Measurements from ENCODE around the gene FAM185A.
"Not testable (repeated sequence)": the region's sequence is repeated elsewhere in the genome, so short reads cannot be mapped to it uniquely, and the experiment has no call there.

The FAM185A gene

DNA sequence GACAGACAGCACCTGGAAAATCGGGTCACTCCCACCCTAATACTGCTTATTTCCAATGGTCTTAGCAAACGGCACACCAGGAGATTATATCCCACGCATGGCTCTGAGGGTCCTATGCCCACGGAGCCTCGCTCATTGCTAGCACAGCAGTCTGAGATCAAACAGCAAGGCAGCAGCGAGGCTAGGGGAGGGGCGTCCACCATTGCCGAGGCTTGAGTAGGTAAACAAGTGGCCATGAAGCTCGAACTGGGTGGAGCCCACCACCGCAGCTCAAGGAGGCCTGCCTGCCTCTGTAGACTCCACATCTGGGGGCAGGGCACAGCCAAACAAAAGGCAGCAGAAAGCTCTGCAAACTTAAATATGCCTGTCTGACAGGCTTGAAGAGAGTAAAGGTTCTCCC is 32.1 kb downstream of the FAM185A start:
- not testable (repeated sequence) for DNase-seq

DNA sequence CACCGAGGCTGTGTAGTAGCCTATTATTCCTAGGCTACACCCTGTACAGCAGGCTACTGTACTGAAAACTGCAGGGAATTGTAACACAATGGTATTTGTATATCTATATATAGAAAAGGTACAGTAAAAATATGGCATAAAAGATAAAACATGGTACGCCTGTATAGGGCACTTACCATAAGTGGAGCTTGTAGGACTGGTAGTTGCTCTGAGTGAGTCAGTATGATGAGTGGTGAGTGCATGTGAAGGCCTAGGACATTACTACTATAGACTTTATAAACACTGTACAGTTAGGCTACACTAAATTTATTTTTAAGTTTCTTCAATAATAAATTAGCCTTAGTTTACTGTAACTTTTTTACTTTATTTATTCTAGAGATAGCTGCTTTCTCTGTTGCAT is 40.0 kb downstream of the FAM185A start:
- not testable (repeated sequence) for DNase-seq

DNA sequence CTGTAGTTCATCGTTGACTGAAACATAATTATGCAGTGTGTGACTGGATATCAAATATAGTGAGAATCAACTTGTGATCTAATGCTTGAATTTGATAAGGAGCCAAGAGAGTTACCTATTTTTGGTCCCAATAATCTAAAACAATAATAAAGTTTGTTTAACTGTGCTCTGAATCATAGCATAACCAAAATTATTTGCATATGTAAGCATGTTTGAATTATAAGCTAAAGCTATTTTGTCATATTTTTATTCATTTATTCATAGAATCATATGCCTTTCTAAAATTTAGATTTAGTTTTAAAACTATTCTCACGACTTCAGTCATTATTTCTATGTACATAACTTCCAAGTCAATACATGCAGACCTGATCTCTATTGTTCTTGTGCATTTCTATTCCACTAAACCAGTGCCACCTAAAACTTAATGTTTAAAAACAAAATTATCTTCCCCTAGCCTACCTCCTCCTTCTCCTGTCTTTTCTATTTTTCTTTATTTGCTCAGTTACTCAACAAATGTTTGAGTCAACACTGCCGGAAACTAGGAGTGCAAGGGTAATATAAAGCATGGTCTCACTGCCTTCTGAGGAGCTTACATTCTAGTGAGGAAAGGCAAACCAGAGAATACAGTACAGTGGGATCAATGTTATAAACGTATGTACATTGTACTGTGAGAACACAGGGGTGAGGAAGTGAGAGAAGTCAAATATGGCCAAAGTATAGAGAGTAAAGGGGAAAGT is 41.7 kb downstream of the FAM185A start:
- DNase-seq, result not testable (repeated sequence)

DNA sequence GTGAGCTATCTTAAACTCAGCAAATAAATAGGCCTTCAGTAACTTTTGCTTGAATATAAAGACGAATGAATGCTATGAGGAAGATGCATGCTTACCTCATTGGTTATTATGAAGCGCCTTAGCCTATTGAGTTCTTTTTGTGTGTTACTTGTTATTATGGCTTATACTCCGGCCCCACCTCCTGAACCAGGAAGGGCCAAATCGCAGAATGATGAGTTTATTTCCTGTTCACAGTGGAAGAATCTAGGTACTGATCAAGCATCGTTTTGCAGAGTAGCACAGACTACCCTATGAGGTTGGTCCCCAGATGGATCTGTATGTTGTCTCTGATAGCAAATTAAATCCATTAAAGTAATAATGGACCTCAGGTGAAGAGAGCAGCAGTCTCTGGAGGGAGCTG is 42.6 kb downstream of the FAM185A start:
- not testable (repeated sequence) for DNase-seq

DNA sequence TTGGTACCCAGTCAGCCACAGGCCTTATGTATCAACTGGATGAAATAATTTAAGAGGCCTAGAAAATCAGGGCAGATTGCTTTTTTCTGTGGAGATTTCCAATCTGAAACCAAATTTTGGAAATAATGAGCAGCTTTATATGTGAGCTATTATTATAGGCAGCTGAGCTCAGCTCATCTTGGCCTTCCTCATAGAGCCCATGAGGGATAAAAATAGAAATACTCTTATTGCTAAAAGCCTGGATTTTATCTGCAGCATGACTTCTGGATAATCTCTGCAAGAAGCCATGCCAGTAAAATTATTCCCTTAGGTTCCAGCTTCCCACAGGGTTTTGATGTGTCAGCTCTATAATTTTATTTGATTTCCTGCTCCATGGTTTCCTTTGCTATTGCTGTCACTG is 43.0 kb downstream of the FAM185A start:
- not testable (repeated sequence) for DNase-seq

DNA sequence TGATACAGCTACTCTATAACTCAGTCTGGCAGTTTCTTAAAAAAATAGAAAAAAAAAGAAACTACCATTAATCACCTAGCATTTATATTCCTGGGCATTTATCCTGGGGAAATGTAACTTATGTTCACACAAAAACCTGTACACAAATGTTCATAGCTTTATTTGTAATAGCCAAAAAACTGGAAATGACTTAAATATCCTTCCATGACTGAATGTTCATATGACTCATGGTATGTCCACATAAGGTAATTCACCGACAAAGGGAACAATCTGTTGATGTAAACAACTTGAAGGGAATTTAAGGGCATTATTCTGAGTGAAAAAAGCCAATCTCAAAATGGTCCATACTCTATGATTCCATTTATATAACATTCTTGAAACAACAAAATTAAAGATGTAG is 45.8 kb downstream of the FAM185A start:
- DNase-seq, result not testable (repeated sequence)

DNA sequence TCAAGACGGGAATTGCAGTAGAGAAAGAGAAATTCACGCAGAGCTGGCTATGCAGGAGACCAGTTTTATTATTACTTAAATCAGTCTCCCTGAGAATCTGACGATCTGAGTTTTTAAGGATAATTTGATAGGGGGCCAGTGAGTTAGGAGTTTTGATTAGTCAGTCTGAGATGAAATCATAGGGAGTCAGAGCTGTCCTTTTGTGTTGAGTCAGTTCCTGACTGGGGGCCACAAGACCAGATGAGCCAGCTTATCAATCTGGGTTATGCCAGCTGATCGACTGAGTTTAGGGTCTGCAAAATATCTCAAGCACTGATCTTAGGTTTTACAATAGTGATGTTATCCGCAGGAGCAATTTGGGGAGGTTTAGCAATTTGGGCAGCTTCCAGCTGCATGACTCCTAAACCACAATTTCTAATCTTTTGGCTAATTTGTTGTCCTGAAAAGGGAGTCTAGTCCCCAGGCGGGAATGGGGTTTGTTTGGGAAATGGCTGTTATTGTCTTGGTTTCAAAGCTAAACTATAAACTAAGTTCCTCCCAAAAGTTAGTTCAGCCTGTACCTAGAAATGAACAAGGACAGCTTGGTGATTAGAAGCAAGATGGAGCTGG is 47.3 kb downstream of the FAM185A start:
- DNase-seq, result not testable (repeated sequence)

DNA sequence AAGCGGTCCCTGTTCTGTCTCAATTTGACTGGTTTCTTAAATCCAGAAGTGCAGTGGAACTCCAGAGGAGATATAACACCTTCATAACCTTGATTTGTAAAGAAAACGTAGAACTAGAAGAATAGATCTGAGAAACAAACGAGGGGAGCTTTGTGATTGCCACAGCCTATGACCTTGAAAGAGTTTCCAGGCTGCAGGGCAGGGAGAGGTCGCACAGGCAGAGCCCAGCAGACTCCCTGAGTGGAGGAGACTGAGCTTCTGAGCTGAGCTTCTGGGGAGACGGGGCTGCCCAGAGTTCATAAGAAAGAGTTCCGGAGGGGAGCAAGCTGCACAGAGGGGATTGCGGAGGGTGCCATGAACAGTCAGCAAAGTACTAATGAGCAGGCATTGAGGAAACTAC is 57.8 kb downstream of the FAM185A start:
- DNase-seq, result no peak

DNA sequence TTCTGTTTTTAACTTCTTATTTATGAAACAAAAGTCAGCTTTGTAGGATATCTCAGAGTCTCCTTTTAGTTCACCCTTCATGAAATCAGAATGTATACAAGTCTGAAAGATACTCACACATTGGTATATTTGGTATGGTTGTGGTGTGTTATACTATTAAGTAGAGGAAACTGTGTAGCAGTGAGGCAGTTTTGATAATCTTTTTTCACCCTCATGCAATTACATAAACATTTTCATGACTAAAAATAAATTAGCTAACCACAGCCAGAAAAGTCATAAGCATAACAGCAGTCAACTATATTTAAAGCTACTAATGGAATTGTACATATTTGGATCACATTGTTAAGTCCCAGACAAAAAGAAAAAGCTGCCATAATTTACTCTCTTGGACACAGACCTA is 62.1 kb downstream of the FAM185A start:
- DNase-seq, result no peak

DNA sequence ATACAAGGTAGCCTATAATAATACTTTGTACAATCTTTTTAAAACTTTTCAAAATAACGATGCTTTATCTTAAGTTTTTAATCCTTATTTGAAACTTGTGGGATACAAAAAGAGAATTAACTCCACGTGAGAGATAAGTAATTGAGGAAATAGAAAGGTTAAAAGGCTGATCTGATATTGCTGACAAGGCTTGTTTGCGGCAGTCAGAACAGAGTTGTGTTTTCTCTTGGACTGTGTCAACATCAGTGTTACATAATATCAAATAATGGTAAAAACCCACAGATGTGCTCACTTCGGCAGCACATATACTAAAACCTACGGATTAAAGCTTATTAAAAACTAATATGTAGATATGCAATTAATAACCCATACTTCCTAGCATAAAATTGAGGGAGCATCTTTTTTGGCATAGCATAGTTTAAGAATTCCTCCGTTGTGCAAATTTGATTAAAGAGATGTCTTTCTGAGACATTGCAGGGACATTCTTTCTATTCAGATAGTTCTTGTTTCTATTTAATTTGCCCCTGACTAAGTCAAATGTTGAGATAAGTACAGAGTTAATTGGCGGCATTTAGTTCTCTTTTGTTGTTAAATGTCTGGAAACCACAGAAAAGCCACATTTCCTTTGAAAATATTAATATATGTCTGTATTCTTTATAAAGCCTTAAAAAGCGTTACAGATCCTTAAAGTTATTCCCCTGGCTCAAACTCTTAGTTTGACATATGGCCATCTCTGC is 63.3 kb downstream of the FAM185A start:
- no peak for DNase-seq

DNA sequence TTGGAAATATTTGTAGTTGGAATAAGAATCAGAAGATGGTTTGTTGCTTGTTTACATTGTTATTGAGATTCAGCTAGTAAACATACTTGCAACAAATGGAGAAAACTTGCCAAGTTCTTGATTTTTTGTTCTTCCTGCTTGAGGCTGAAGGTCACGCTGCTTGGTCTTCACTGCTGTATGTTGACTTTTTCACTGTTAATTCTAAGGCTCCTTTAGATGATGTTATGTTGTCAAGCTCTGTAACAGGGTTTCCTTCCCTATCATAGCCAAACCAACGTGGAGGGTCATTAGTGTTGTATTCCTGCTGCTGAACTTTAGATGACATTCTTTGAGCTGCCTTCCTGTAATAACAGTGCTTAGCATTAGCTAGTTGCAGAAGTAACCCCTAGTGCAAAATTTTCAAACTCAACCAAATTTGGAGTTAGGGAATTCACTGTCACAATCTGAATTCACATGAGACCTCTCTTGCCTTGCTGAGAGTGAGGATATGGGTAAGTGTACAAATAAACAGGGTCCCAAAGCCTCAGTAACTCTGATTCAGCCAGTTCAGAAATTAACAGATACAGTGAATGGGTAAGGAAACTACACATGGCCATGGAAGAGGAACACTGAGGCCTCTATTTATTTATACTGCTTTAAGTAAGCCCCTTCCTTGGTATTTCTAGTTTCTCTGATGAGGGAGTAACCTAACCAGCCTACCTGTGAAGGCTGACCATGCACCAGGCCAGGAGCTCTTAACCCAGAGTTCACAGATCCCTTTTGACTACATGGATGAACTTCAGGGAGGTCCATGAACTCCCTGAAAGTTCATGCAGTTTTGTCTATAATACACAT is 64.6 kb downstream of the FAM185A start:
- DNase-seq, result no peak

DNA sequence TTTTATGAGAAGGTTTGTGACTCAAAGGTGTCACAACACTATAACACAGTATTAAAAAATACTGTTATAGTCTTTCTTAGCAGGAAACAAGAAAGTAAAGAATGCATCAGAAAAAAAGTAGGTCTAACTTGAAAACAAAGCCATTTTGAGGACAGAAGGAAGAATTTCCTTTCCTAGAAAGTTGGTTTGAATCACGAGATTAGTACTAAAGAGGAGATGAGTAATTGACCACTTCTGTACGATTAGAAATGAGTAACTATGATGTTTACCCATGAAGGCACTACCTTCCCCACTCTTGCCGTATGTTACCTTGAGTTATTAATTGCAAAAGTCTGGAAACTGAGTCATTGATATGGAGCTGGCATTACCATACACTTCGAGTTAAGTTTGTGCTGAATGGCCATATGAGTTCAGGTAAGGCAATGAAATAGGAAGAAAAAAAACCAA is 65.2 kb downstream of the FAM185A start:
- no peak for DNase-seq

DNA sequence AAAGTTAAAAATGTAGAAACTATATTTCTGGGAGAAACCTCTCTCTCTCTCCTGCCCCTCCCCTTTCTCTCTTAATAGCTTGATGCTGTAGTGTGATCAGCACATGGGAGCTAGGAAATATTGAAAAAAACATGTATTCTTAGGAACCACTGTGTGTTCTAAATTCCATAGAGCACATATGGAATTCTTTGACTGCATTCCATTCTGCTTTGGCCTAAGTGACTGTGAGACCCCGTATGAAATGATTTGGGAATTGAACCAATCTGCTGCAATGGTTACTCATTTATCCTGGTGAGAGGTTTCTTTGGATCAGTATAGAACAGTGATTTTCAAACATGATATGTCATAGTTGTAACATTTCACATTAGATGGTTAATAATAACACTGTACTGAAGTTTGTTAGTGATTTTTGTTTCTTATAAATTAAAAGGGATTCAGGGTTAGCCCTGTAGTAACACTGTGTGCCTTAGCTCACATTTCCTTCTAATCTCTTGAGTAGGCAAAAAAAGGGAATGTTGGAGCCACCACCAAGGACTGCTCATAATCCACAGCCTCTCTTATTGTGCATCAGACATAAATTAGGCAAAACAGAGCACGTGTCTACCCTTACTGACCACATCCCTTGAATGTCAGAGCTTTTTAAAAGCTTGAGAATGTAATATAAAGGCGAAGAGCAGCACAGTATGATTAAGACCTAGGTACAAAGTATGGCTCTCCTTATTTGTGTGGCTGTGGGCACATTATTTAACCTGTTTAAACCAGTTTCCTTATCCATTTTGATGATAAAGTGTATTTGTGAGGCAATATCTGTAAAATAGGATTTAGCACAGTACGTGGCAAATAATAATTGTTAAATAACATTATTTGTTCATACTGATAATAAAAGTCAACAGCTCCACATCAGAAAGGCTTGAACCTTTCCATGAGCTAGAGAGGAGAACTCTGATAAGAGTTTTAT is 69.1 kb downstream of the FAM185A start:
- no peak for DNase-seq

DNA sequence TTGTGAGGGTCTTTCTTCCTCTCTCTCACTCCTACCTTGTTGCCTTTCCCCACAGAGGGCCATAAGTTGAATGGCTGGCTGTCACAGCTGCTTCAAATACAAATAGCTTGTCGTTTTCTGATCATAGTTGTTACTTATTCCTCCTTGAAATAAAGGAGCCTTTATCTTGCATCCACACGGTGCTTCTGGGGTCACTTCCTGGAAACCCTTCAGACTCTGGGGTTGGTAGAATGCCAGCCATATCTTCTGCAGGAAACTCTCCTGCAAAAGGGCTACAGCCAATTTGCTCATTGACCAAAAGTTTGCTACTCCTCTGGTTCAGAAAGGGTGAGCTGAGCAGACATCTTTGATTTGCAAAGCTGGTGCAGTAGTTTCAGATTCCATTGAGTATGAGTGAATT is 70.4 kb downstream of the FAM185A start:
- no peak for DNase-seq

DNA sequence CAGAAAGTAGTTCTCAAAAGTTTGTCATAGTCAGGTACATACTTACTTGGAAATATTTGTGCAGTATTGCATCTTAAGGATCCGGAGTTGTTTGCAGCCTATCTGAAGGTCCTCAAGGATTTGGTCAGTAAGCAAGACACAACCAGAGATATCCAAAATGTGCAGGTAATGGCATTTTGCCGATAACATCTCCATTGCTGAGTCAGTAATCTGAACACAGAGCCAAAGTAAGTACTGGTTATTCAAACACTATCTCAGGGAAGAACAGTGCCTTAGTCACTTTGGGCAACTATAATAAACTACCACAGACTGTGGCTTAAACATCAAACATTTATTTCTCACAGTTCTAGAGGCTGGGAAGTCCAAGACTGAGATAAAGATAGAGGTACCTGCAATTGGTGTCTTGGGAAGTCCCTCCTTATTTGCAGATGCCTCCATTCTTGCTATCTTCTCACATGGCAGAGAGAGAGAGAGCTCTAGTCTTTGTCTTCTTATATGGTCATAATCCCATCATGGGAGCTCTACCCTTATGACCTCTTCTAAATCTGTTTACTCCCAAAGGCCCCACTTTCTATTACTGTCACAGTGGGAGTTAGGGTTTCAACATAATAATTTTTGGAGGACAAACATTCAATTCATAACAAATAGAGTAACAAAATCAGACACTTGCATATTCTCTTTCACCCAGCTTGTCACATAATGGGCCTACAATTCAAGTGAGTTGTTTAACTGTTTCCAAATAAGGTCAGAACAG is 73.4 kb downstream of the FAM185A start:
- DNase-seq, result no peak

DNA sequence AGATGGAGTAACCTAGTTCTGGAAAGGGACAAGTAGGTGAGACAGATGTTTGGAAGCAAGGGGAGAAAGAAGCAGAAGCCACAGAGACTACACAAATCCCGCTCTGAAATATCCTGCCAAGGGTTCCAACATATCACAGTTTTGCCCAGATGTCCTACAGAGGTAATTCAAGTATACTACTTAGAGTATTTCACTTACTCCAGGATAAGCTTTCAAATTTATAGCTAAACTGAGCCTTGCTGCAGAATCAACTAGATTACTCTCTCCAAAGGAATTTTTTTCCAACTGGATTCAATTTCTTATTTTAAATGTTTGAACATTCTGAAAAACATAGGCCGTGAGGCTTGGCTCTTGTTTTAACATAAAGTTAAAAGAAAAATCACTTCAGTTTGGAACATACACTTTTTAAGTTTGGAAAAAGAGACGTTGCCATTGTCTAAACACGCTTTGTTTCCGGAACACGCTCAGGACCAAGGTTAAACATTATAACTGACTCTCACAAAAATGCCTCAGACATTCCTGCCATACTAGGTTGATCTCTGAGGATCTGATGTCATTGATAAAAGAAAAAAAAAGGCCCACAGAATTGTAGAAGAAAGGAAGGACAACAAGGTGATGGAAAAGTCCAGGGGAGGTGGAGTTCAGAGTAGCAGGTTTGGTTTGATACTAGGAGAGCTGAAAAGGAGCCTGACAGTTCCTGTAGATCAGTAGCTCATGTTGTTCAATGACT is 74.8 kb downstream of the FAM185A start:
- DNase-seq, result no peak

DNA sequence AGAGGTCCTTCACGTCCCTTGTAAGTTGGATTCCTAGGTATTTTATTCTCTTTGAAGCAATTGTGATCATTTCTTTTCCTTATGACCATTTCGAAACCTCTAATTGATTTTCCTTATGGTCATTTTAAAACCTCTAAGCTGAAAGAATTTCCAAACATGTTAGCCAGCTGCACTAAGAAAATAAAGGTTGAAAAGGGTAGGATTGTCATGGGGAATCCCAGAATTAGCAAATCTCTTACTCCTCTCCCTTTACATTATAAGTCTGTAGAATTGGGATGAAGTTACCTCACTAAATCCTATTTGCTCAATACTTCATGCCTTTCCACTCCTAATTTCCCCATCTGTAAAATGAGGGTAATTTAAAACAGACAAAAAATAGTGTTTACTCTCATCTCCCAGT is 79.5 kb downstream of the FAM185A start:
- no peak for DNase-seq

DNA sequence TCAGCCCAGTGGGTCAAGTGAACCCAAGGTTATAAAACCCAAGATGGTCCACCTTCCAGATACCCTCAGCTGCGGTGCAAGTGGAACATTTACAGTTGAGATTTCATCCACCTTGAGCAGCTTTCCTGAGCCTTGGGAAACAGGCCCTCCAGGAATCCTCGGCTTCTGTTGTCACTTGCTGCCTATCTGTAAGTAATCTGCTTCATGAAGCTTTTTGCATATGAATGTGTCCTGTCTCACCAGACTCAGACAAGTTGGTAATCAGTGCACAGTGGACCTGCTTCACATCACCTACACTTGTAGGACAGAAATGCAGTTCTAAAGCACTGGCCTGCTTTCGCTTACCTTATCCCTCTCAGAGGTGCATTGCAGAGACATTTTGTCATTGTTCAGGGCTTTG is 80.3 kb downstream of the FAM185A start:
- DNase-seq, result no peak

DNA sequence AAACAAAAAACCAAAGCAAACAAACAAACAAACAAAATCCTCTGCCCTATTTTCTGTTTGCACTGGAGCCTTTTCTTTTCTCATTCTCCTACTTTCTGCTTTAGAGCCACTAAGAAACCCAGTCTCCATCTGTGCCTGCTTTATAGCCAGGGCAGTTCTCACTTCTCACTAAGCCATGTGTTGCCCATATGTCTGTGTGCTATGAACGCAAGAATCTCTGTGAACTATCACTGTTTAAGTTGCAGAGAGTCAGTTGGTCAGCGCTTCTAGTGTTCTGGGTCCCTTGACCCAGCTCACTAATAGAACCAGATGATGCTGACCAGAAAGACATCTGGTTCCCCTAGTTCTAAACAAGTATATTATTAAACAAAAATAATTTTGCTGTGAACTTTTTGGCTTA is 81.4 kb downstream of the FAM185A start:
- DNase-seq, result no peak

DNA sequence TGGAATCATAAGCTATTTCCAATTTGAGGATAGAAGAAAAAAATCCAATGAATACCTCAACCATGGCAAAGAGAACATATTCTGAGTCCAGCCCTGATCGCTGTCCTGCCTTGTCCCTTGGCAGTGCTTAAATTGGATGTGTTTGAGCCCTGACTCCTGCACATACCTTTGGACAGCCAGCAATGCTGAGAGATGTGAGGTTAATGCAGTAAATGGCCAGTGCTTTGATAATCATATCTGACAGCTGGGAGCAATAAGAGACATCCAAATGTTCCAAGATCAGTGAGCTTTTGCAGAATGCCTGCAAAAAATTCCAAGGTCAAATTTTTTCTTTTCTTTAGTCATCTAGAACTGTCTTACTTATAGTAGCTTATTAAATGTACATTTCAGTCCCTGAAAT is 83.9 kb downstream of the FAM185A start:
- no peak for DNase-seq

Measured in stimulated activated CD4-positive, alpha-beta T cell treated with anti-CD3 and anti-CD28 coated beads, Interleukin-4, amount 100 ng/mL, for 1 hour (primary cell).